Naive thymus-derived CD4-positive, alpha-beta T cell (primary cell): ENCODE data around the gene SPINK4. TPM values are rescaled to one million over a fixed set of nuclear protein-coding genes. Genes with fewer than 3 reads are reported as not detected.

Source experiments
- ATAC-seq: fragments of 150-1000 bp; cut with Tn5 transposase; 2 replicates; pipeline ENCODE4 v1.10.0; 2021; ENCODE audit warnings: mild to moderate bottlenecking, moderate library complexity
- CTCF ChIA-PET: fragments of 350-600 bp; sonication (Branson Sonifier 250); formaldehyde crosslinking; loops from one replicate; lab custom pipeline; 2021; ENCODE audit warnings: antibody characterized with exemption; lab: Charles Lee
- POLR2A ChIA-PET: fragments of 350-600 bp; sonication (Branson Sonifier 250); formaldehyde crosslinking; loops from one replicate; lab custom pipeline; 2021; ENCODE audit warnings: antibody characterized with exemption, inconsistent platforms; lab: Charles Lee
- DNase-seq, 9 donors: peaks; one replicate each; pipeline versions ENCODE4 v3.0.0 to v3.0.0-alpha.2; 2020 to 2022; ENCODE audit warnings: mixed read lengths in 1 of 9
- H3K27ac ChIP-seq: one replicate; pipeline ENCODE4 v1.7.0; 2013; ENCODE audit warnings: mild to moderate bottlenecking, low read depth, low read length, moderate library complexity
- H3K27me3 ChIP-seq, 2 donors: one replicate each; pipeline ENCODE4 v1.7.0; 2013; ENCODE audit warnings: low read length in 2 of 2, mild to moderate bottlenecking in 2 of 2, moderate library complexity in 2 of 2; ENCODE audit not compliant: control insufficient read depth in 2 of 2, insufficient read depth in 2 of 2
- H3K36me3 ChIP-seq, 3 experiments: 1 replicate in 2 of 3; 2 replicates in 1 of 3; pipeline ENCODE4 v1.7.0; 2013; ENCODE audit warnings: low read length in 3 of 3, mild to moderate bottlenecking in 3 of 3, moderate library complexity in 1 of 3; ENCODE audit not compliant: insufficient read depth in 3 of 3, control insufficient read depth in 2 of 3
- H3K4me1 ChIP-seq, 2 donors: one replicate each; pipeline ENCODE4 v1.7.0; 2013; ENCODE audit warnings: low read length in 2 of 2, mild to moderate bottlenecking in 2 of 2, moderate library complexity in 1 of 2; ENCODE audit not compliant: control insufficient read depth in 2 of 2, insufficient read depth in 2 of 2
- H3K4me3 ChIP-seq: 2 replicates; pipeline ENCODE4 v1.7.0; 2013; ENCODE audit warnings: mild to moderate bottlenecking, low read length
- H3K9me3 ChIP-seq, 3 experiments: 1 replicate in 2 of 3; 2 replicates in 1 of 3; pipeline ENCODE4 v1.7.0; 2013; ENCODE audit warnings: low read length in 3 of 3; ENCODE audit not compliant: control insufficient read depth in 2 of 3
- H3K27ac Mint-ChIP-seq, 9 donors: one replicate each; pipeline ENCODE4 v1.8.0; 2020 to 2022; ENCODE audit warnings: mixed read lengths in 9 of 9, mild to moderate bottlenecking in 8 of 9, moderate library complexity in 5 of 9, inconsistent platforms in 2 of 9
- H3K27me3 Mint-ChIP-seq, 5 donors: one replicate each; pipeline ENCODE4 v1.8.0; 2021 to 2022; ENCODE audit warnings: mixed read lengths in 5 of 5, mild to moderate bottlenecking in 1 of 5
- H3K36me3 Mint-ChIP-seq, 5 donors: one replicate each; pipeline ENCODE4 v1.8.0; 2020 to 2022; ENCODE audit warnings: mixed read lengths in 5 of 5, mild to moderate bottlenecking in 3 of 5, inconsistent platforms in 1 of 5
- H3K4me1 Mint-ChIP-seq, 7 donors: one replicate each; pipeline ENCODE4 v1.8.0; 2020 to 2022; ENCODE audit warnings: mixed read lengths in 7 of 7, mild to moderate bottlenecking in 3 of 7, inconsistent platforms in 1 of 7
- H3K4me3 Mint-ChIP-seq, 10 donors: one replicate each; pipeline ENCODE4 v1.8.0; 2020 to 2022; ENCODE audit warnings: mild to moderate bottlenecking in 10 of 10, mixed read lengths in 10 of 10, moderate library complexity in 6 of 10, inconsistent platforms in 2 of 10
- H3K9me3 Mint-ChIP-seq, 11 donors: one replicate each; pipeline ENCODE4 v1.8.0; 2020 to 2022; ENCODE audit warnings: mixed read lengths in 11 of 11, mild to moderate bottlenecking in 4 of 11, inconsistent platforms in 1 of 11, moderate library complexity in 1 of 11
- intact Hi-C, 2 donors: fragments of 100-400 bp; cut with micrococcal nuclease; formaldehyde crosslinking; loops; one replicate each; pipeline ENCODE4 v1.15.1; 2023
- polyA plus RNA-seq, 2 donors: library from polyadenylated mRNA; unstranded; fragments of 300-500 nt; fragmentation: Illumina TruSeq; gene quantifications; one replicate each; pipeline ENCODE4 v1.2.3, GENCODE V29; 2021
- total RNA-seq, 6 experiments: library from RNA in 5 of 6; stranded (reverse) in 5 of 6; gene quantifications; 1 replicate in 5 of 6; 2 replicates in 1 of 6; pipeline ENCODE4 v1.2.3 and lab custom pipeline; 2021 to 2026

The SPINK4 gene
- total and polyA plus RNA-seq, 7 experiments from 2014 or later = not detected

DNA sequence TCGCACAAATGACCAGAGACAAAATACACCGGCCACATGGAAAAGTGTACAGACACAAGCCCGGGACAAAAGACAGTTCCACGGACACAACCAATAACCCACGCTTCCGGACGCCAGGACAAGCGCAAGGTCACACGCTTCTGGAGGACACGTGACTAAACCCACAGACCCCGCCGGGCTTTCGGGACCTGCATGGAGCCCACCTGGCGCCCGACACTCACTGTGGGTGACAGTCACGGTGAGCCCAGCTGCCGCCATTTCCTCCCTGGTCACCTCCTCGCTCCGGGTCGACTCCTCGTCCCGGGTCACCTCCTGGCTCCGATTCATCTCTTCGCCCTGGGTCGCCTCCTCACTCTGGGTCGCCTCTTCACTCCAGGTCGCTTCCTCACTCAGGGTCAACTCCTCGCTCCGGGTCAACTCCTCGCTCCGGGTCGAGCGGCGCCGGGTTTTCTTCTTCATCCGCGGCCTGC lies 24.1 kb downstream of the SPINK4 start:
- peak overlapping the region; percentile 95 for H3K4me3 ChIP-seq
- H3K4me1 Mint-ChIP-seq = peaks cover 36 to 67% (median 58%) of the 10 kb centered on the region in 7 donors
- H3K27ac Mint-ChIP-seq = peak overlapping the region; percentile 52 to 98 (median 88)
- peaks cover 15 to 34% of the 10 kb centered on the region in 2 donors for H3K4me1 ChIP-seq
- H3K36me3 Mint-ChIP-seq = peaks cover 10 to 38% (median 14%) of the 10 kb centered on the region in 5 donors
- DNase-seq = peak in 5 of 9 donors; percentile 2 to 57 (median 25)
- peak overlapping the region; percentile 88 for H3K27ac ChIP-seq
- ChIA-PET CTCF (interaction anchor here (1.0 to 1.8 kb wide), 2 partner anchors 23 to 30 kb away, joined by 3 to 6 read pairs; no protein-coding TSS in a partner anchor), POLR2A (interaction anchor here (0.6 to 3.8 kb wide), 5 partner anchors 21 to 691 kb away, joined by 3 to 29 read pairs (median 4); partner anchors contain the start of genes NFX1 and SMU1)
- no peaks in the 10 kb centered on the region for H3K9me3 Mint-ChIP-seq
- H3K4me3 Mint-ChIP-seq = peak overlapping the region; percentile 82 to 98 (median 92)
- peaks cover 8 to 62% (median 19%) of the 10 kb centered on the region in 3 experiments for H3K36me3 ChIP-seq
- ATAC-seq = no peak
- H3K27me3 ChIP-seq = no peaks in the 10 kb centered on the region
- H3K27me3 Mint-ChIP-seq = peaks cover 0 to 2% (median 0%) of the 10 kb centered on the region in 5 donors
- H3K9me3 ChIP-seq = no peaks in the 10 kb centered on the region
- intact Hi-C loops = loop anchor here (1.0 to 10.0 kb wide), 16 partner anchors 26 to 1258 kb away; partner anchors contain the start of genes APTX (in 2 of the 2), DNAJA1 (in 2 of the 2), NFX1 (in 2 of the 2) and NOL6 (in 2 of the 2)

- peaks cover 36 to 66% (median 55%) of the 10 kb centered on the region in 7 donors for H3K4me1 Mint-ChIP-seq
- H3K4me1 ChIP-seq = peaks cover 15 to 34% of the 10 kb centered on the region in 2 donors
- peaks cover 8 to 59% (median 14%) of the 10 kb centered on the region in 3 experiments for H3K36me3 ChIP-seq
- peaks cover 0 to 2% (median 0%) of the 10 kb centered on the region in 5 donors for H3K27me3 Mint-ChIP-seq
- ATAC-seq (peak; percentile 99), DNase-seq (peak; percentile 98 to 100 (median 100))
- H3K9me3 Mint-ChIP-seq = no peaks in the 10 kb centered on the region
- peak within 1 kb of the TSS; percentile 82 to 98 (median 92) for H3K4me3 Mint-ChIP-seq
- peak within 1 kb of the TSS; percentile 84 to 99 (median 97) for H3K27ac Mint-ChIP-seq
- intact Hi-C loops = loop anchor here (1.0 to 10.0 kb wide), 16 partner anchors 26 to 1258 kb away; partner anchors contain the start of genes APTX (in 2 of the 2), DNAJA1 (in 2 of the 2), NFX1 (in 2 of the 2) and NOL6 (in 2 of the 2)
- peaks cover 10 to 38% (median 13%) of the 10 kb centered on the region in 5 donors for H3K36me3 Mint-ChIP-seq
- H3K4me3 ChIP-seq = peak within 1 kb of the TSS; percentile 95
- ChIA-PET POLR2A (interaction anchor here (0.6 to 3.8 kb wide), 9 partner anchors 10 to 691 kb away, joined by 3 to 29 read pairs (median 4); partner anchors contain the start of genes DNAJA1, NFX1 and SMU1), CTCF (interaction anchor here (0.9 to 1.8 kb wide), 4 partner anchors 22 to 212 kb away, joined by 3 to 6 read pairs (median 4); partner anchors contain the start of gene NFX1)
- peak within 1 kb of the TSS; percentile 88 for H3K27ac ChIP-seq
- H3K9me3 ChIP-seq = no peaks in the 10 kb centered on the region
- H3K27me3 ChIP-seq = no peaks in the 10 kb centered on the region
These were observed 24.7 kb downstream of the SPINK4 start, which contains the start of the genes BAG1 and CHMP5 for GRCh38 chr9:33264473-33265177. BAG1 (minus strand) TSS chr9:33264708. CHMP5 (plus strand) TSS chr9:33265049; CDS start chr9:33265079, 30 bp downstream.

DNA sequence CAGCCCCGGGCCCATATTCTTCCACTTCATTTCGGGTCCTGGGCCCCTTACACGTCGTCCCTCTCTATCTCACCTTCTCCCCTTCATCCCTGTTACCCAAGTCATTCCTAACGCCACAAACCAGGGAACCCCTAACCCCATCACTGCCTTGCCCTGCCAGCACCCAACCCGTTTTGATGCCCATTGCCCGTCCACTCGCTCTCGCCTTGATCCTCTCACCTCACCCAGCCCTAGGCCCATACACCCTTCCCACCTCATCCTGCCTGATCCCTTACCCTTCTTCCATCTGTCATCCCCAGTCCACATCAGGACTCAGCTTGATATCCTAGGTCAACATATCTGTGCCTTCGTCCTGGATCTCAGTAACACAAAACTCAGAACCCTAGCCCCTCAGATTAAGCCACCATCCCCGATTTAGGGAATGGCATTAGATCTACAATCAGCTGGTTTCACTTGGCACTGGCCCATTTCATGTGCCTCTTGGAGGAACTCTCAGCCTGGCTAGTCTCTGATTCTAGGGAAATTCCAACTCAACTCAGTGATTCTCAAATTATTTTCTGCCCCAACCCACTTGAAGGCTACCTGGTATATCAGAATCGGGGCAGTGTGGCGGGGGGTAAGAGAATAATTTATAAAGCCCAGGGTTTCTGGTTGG lies 25.4 kb downstream of the SPINK4 start:
- ATAC-seq (no peak), DNase-seq (peak in 1 of 9 donors; percentile 12)
- Histone ChIP-seq H3K9me3 (no peaks in the 10 kb centered on the region), H3K27ac (peak overlapping the region; percentile 88), H3K27me3 (no peaks in the 10 kb centered on the region), H3K4me3 (peak overlapping the region; percentile 95), H3K36me3 (peaks cover 4 to 59% (median 7%) of the 10 kb centered on the region in 3 experiments), H3K4me1 (peaks cover 15 to 34% of the 10 kb centered on the region in 2 donors)
- peaks cover 0 to 2% (median 0%) of the 10 kb centered on the region in 5 donors for H3K27me3 Mint-ChIP-seq
- H3K36me3 Mint-ChIP-seq = peaks cover 7 to 34% (median 16%) of the 10 kb centered on the region in 5 donors
- H3K4me1 Mint-ChIP-seq = peaks cover 36 to 61% (median 52%) of the 10 kb centered on the region in 7 donors
- no peaks in the 10 kb centered on the region for H3K9me3 Mint-ChIP-seq
- ChIA-PET POLR2A (interaction anchor here (0.7 to 3.8 kb wide), 7 partner anchors 9 to 240 kb away, joined by 3 to 29 read pairs (median 4); partner anchors contain the start of genes DNAJA1 and NFX1), CTCF (interaction anchor here (0.8 to 1.8 kb wide), 4 partner anchors 18 to 211 kb away, joined by 3 to 6 read pairs (median 5); partner anchors contain the start of gene NFX1)
- intact Hi-C loops = loop anchor here in 1 of 2 donors (2.0 to 10.0 kb wide), 3 partner anchors 209 to 881 kb away; partner anchors contain the start of genes ACO1, APTX and NOL6
- peak overlapping the region; percentile 84 to 99 (median 97) for H3K27ac Mint-ChIP-seq
- peak overlapping the region; percentile 82 to 95 (median 90) for H3K4me3 Mint-ChIP-seq

DNA sequence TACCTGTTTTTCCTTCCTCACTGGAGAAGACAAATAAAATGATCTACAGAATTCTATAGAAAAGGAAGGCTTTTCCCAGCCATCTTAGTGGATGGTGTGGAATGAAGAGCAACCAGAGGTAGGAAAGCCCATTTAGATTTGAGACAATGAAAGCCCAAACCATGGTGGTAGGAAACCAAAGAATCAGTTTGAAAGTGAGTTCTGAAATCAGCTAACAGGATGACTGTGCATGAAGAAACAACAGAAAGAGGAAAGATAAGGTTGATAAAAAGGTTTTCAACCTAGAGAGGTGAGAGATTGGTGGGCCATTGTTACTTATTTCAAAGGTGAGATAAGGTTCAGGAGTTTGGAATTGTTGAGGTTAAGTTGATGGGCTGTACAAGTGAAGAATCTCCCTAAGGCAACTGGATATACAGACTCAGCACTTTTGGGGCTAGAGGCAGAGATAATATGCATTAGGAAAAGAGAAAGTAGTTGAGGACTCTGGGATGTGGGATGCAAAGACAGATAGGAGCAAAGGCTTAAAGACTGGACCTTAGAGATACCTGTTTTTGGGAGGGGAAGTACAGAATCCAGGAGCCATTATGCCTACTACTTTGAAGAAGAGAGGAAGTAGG lies 27.3 kb downstream of the SPINK4 start:
- Histone ChIP-seq H3K4me3 (no peak overlapping the region), H3K36me3 (peaks cover 0 to 61% (median 14%) of the 10 kb centered on the region in 3 experiments), H3K27me3 (no peaks in the 10 kb centered on the region), H3K27ac (no peak overlapping the region), H3K9me3 (no peaks in the 10 kb centered on the region), H3K4me1 (peaks cover 15 to 34% of the 10 kb centered on the region in 2 donors)
- Mint-ChIP-seq H3K4me3 (peak overlapping the region in 7 of 10 donors; percentile 2 to 95 (median 38)), H3K36me3 (peaks cover 4 to 40% (median 18%) of the 10 kb centered on the region in 5 donors), H3K27ac (peak overlapping the region; percentile 2 to 98 (median 35)), H3K4me1 (peaks cover 33 to 70% (median 55%) of the 10 kb centered on the region in 7 donors), H3K9me3 (no peaks in the 10 kb centered on the region), H3K27me3 (peaks cover 0 to 2% (median 0%) of the 10 kb centered on the region in 5 donors)
- ATAC-seq (no peak), DNase-seq (no peak)
- ChIA-PET POLR2A (interaction anchor here (0.6 to 2.4 kb wide), 3 partner anchors 20 to 190 kb away, joined by 3 to 7 read pairs (median 4); partner anchors contain the start of gene NFX1), CTCF (no interaction called here)
- intact Hi-C loops = loop anchor here in 1 of 2 donors (10.0 kb wide), 2 partner anchors 208 to 882 kb away; partner anchors contain the start of genes ACO1 and NOL6

DNA sequence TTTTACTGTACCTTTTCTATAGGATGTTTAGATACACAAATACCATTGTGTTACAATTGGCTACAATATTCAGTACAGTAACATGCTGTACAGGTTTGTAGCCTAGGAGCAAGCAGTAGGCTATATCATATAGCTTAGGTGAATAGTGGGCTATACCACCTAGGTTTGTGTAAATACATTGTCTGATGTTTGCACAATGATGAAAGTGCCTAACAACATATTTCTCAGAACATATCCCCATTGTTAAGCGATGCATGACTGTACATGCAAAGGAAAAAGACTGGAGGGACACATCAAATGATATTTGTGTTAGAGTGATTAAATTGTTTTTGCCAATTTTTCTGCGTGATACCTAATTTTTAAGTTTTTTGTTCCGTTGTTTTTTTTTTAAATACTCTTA lies 30.2 kb downstream of the SPINK4 start:
- ATAC-seq (no peak), DNase-seq (no peak)
- ChIA-PET POLR2A (no interaction called here), CTCF (interaction anchor here (0.6 kb wide), 1 partner anchor 189 kb away, joined by 3 read pairs; no protein-coding TSS in a partner anchor)
- Mint-ChIP-seq H3K4me3 (no peak overlapping the region), H3K36me3 (peaks cover 4 to 41% (median 18%) of the 10 kb centered on the region in 5 donors), H3K27me3 (no peaks in the 10 kb centered on the region), H3K27ac (peak overlapping the region in 1 of 9 donors; percentile 36), H3K4me1 (peaks cover 24 to 59% (median 49%) of the 10 kb centered on the region in 7 donors), H3K9me3 (no peaks in the 10 kb centered on the region)
- Histone ChIP-seq H3K27me3 (no peaks in the 10 kb centered on the region), H3K36me3 (peaks cover 4 to 84% (median 18%) of the 10 kb centered on the region in 3 experiments), H3K4me1 (peaks cover 5 to 22% of the 10 kb centered on the region in 2 donors), H3K9me3 (no peaks in the 10 kb centered on the region), H3K4me3 (no peak overlapping the region), H3K27ac (no peak overlapping the region)
- intact Hi-C loops = no loop called here
